Neural cell (in vitro differentiated cells): ENCODE data around the gene APLNR. TPM values are rescaled to one million over a fixed set of nuclear protein-coding genes. Genes with fewer than 3 reads are reported as not detected.

Experiments
- H2AFZ ChIP-seq: fragments of 200-600, 300-800 bp; sonication (generic), shearing (Covaris generic); 2 replicates; pipeline ENCODE4 v1.6.0; 2014; ENCODE audit warnings: low read depth, mild to moderate bottlenecking, antibody characterized with exemption, low read length, moderate library complexity
- H3F3A ChIP-seq: fragments of 200-600 bp; shearing (Covaris generic); 2 replicates; pipeline ENCODE4 v1.6.1; 2016; ENCODE audit warnings: mild to moderate bottlenecking, moderate library complexity, mixed read lengths, antibody characterized with exemption, low read length; ENCODE audit not compliant: insufficient read depth, poor library complexity, severe bottlenecking
- H3K27ac ChIP-seq: fragments of 200-600, 300-800 bp; sonication (generic), shearing (Covaris generic); 2 replicates; pipeline ENCODE4 v1.5.1; 2014; ENCODE audit warnings: mild to moderate bottlenecking, low read length, moderate library complexity
- H3K27me3 ChIP-seq: fragments of 300-800, 200-600 bp; sonication (generic), shearing (Covaris generic); 2 replicates; pipeline ENCODE4 v1.6.0; 2014; ENCODE audit warnings: mild to moderate bottlenecking, low read depth, low read length, moderate library complexity; ENCODE audit not compliant: insufficient read depth
- H3K36me3 ChIP-seq: fragments of 300-800, 200-600 bp; sonication (generic), shearing (Covaris generic); 2 replicates; pipeline ENCODE4 v1.5.1; 2014; ENCODE audit warnings: mild to moderate bottlenecking, antibody characterized with exemption, low read length, moderate library complexity; ENCODE audit not compliant: insufficient read depth
- H3K4me2 ChIP-seq: fragments of 300-800, 200-600 bp; sonication (generic), shearing (Covaris generic); 2 replicates; pipeline ENCODE4 v1.6.0; 2014; ENCODE audit warnings: mild to moderate bottlenecking, low read length
- H3K4me3 ChIP-seq: fragments of 300-800, 200-600 bp; sonication (generic), shearing (Covaris generic); 2 replicates; pipeline ENCODE4 v1.5.1; 2014; ENCODE audit warnings: mild to moderate bottlenecking, low read length, moderate library complexity
- H3K79me2 ChIP-seq: fragments of 200-600 bp; shearing (Covaris generic); replicated peaks from 2 replicates; pipeline ENCODE4 v1.6.0; 2014; ENCODE audit warnings: mild to moderate bottlenecking, low read length, moderate library complexity; ENCODE audit not compliant: insufficient read depth
- H3K9ac ChIP-seq: fragments of 300-800, 200-600 bp; sonication (generic), shearing (Covaris generic); 2 replicates; pipeline ENCODE4 v1.6.1; 2016; ENCODE audit warnings: mild to moderate bottlenecking, low read length, mixed read lengths
- H3K9me2 ChIP-seq: fragments of 200-600 bp; shearing (Covaris generic); 2 replicates; pipeline ENCODE4 v1.6.1; 2016; ENCODE audit warnings: mild to moderate bottlenecking, low read length, mixed read lengths; ENCODE audit not compliant: insufficient read depth
- H3K9me3 ChIP-seq: fragments of 200-600, 300-800 bp; sonication (generic), shearing (Covaris generic); 2 replicates; pipeline ENCODE4 v1.6.1; 2016; ENCODE audit warnings: mild to moderate bottlenecking, mixed run types, low read length, moderate library complexity, mixed read lengths
- H4K20me1 ChIP-seq: fragments of 200-600 bp; shearing (Covaris generic); 2 replicates; pipeline ENCODE4 v1.6.1; 2016; ENCODE audit warnings: mild to moderate bottlenecking, mixed run types; ENCODE audit not compliant: insufficient read depth
- EP300 ChIP-seq: fragments of 450-650 bp; conservative IDR thresholded peaks from 2 replicates; pipeline ENCODE4 v1.6.1; 2014; ENCODE audit warnings: antibody characterized with exemption, mild to moderate bottlenecking, moderate library complexity; ENCODE audit not compliant: poor library complexity, severe bottlenecking
- EZH2 ChIP-seq: fragments of 200-600, 300-800 bp; shearing (Covaris generic), sonication (generic); IDR thresholded peaks from 2 replicates; pipeline ENCODE4 v1.6.1; 2014; ENCODE audit warnings: antibody characterized with exemption, low read length, borderline replicate concordance, mild to moderate bottlenecking; ENCODE audit not compliant: insufficient read depth, poor library complexity, severe bottlenecking
- MXI1 ChIP-seq: fragments of 450-650 bp; conservative IDR thresholded peaks from 2 replicates; pipeline ENCODE4 v1.6.1; 2014; ENCODE audit warnings: antibody characterized with exemption, mild to moderate bottlenecking; ENCODE audit not compliant: poor library complexity, severe bottlenecking
- POLR2AphosphoS5 ChIP-seq: IDR thresholded peaks from 2 replicates; pipeline ENCODE4 v1.6.1; 2012
- RAD21 ChIP-seq: fragments of 450-650 bp; conservative IDR thresholded peaks from 2 replicates; pipeline ENCODE4 v1.6.1; 2014; ENCODE audit warnings: antibody characterized with exemption, mild to moderate bottlenecking, moderate library complexity
- SMC3 ChIP-seq: fragments of 450-650 bp; conservative IDR thresholded peaks from 2 replicates; pipeline ENCODE4 v1.6.1; 2014; ENCODE audit warnings: antibody characterized with exemption, mild to moderate bottlenecking, moderate library complexity; ENCODE audit not compliant: poor library complexity
- TAF1 ChIP-seq: IDR thresholded peaks from 2 replicates; pipeline ENCODE4 v1.6.1; 2012; ENCODE audit warnings: low read depth
- polyA plus RNA-seq: library from polyadenylated mRNA; depleted of rRNA; stranded (reverse); fragments of >200 nt; gene quantifications from 2 replicates; pipeline ENCODE4 v1.2.3, GENCODE V29; 2014
- TF ChIP-seq, protein P1 (sequence below): fragments of 450-650 bp; IDR thresholded peaks from 2 replicates; pipeline ENCODE4 v1.5.1; 2014; ENCODE audit warnings: antibody characterized with exemption, mild to moderate bottlenecking, moderate library complexity; ENCODE audit not compliant: poor library complexity, severe bottlenecking
- TF ChIP-seq, protein P2 (sequence below): IDR thresholded peaks from 2 replicates; pipeline ENCODE4 v1.6.1; 2012; ENCODE audit warnings: borderline replicate concordance

APLNR gene
- polyA plus RNA-seq, 1 donor from 2014 or later: not detected

DNA sequence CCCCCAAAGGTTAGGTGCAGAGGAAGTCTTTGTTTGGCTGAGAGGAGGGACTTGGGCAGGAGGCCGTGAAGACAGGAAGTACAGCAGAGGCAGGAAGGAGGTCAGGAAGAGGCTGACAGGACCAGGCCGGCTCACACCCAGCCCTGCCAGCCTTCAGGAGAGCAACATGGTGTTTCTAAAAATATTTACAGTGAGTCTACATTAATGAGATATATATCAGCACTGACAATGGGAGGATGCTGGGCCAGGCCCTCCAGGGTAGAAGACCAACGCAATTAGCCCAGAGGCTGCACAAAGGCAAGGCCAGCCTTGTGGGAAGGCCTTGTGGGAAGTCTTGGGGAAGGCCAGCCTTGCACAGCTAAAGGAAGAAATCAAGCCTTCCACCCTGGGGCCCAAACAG lies 7.9 kb upstream of the APLNR start:
- TF ChIP-seq, protein P1, sequence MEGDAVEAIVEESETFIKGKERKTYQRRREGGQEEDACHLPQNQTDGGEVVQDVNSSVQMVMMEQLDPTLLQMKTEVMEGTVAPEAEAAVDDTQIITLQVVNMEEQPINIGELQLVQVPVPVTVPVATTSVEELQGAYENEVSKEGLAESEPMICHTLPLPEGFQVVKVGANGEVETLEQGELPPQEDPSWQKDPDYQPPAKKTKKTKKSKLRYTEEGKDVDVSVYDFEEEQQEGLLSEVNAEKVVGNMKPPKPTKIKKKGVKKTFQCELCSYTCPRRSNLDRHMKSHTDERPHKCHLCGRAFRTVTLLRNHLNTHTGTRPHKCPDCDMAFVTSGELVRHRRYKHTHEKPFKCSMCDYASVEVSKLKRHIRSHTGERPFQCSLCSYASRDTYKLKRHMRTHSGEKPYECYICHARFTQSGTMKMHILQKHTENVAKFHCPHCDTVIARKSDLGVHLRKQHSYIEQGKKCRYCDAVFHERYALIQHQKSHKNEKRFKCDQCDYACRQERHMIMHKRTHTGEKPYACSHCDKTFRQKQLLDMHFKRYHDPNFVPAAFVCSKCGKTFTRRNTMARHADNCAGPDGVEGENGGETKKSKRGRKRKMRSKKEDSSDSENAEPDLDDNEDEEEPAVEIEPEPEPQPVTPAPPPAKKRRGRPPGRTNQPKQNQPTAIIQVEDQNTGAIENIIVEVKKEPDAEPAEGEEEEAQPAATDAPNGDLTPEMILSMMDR: no peak
- TF ChIP-seq, protein P2, sequence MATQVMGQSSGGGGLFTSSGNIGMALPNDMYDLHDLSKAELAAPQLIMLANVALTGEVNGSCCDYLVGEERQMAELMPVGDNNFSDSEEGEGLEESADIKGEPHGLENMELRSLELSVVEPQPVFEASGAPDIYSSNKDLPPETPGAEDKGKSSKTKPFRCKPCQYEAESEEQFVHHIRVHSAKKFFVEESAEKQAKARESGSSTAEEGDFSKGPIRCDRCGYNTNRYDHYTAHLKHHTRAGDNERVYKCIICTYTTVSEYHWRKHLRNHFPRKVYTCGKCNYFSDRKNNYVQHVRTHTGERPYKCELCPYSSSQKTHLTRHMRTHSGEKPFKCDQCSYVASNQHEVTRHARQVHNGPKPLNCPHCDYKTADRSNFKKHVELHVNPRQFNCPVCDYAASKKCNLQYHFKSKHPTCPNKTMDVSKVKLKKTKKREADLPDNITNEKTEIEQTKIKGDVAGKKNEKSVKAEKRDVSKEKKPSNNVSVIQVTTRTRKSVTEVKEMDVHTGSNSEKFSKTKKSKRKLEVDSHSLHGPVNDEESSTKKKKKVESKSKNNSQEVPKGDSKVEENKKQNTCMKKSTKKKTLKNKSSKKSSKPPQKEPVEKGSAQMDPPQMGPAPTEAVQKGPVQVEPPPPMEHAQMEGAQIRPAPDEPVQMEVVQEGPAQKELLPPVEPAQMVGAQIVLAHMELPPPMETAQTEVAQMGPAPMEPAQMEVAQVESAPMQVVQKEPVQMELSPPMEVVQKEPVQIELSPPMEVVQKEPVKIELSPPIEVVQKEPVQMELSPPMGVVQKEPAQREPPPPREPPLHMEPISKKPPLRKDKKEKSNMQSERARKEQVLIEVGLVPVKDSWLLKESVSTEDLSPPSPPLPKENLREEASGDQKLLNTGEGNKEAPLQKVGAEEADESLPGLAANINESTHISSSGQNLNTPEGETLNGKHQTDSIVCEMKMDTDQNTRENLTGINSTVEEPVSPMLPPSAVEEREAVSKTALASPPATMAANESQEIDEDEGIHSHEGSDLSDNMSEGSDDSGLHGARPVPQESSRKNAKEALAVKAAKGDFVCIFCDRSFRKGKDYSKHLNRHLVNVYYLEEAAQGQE: no peak
- no peak for TF ChIP-seq EP300
- no peak for TF ChIP-seq TAF1
- no peak for TF ChIP-seq MXI1
- no peak for TF ChIP-seq RAD21
- TF ChIP-seq POLR2AphosphoS5: no peak
- no peak for TF ChIP-seq EZH2
- TF ChIP-seq SMC3: no peak
- Histone ChIP-seq H3K4me3 (no peak overlapping the region), H2AFZ (no peak overlapping the region)

DNA sequence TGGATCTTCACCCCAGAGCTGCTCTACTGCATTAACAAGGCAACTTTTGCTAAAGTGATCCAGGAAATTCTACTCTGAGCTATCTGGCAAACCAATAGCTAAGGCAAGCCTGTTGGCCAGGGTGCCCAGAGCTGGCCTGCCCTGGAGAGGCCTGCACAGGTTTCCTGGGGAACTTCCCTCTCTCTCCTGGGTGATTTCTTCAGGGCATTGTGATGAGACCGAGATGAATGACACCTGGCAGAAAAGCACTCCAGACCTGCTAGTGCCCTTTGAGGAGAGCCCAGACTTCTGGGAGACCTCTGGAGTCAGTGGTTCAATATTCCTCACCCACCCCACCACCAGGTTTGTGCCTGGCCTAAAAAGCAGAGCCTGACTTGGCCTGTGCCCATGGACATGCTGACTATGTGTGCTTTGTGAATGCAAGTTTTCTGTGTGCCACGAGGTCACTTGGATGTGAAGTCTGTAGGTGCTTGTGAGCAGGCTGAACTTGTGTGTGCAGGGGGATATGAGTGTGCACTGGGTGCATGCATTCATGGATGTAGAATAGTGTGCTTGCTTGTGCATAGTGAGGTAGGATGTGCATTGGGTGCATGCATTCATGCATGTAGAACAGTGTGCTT lies 4.4 kb upstream of the APLNR start:
- H3K27me3 ChIP-seq: no peaks in the 10 kb centered on the region
- H3K4me2 ChIP-seq: no peak overlapping the region
- H3F3A ChIP-seq: no peaks in the 10 kb centered on the region
- no peaks in the 10 kb centered on the region for H3K36me3 ChIP-seq
- H3K9me3 ChIP-seq: no peaks in the 10 kb centered on the region
- no peaks in the 10 kb centered on the region for H4K20me1 ChIP-seq
- no peaks in the 10 kb centered on the region for H3K9me2 ChIP-seq
- TF ChIP-seq EZH2: no peak
- TF ChIP-seq POLR2AphosphoS5: no peak
- TF ChIP-seq TAF1: no peak
- TF ChIP-seq, protein P1: no peak
- TF ChIP-seq MXI1: no peak
- TF ChIP-seq RAD21: no peak
- TF ChIP-seq EP300: no peak
- TF ChIP-seq, protein P2: no peak
- TF ChIP-seq SMC3: no peak
- no peaks in the 10 kb centered on the region for H3K79me2 ChIP-seq
- no peak overlapping the region for H3K4me3 ChIP-seq
- no peak overlapping the region for H3K27ac ChIP-seq
- H2AFZ ChIP-seq: no peak overlapping the region
- H3K9ac ChIP-seq: no peak overlapping the region

More for the DNA sequence above, 7.9 kb upstream of the APLNR start:
- Histone ChIP-seq H3F3A (no peaks in the 10 kb centered on the region), H3K9ac (no peak overlapping the region), H3K9me3 (no peaks in the 10 kb centered on the region), H3K79me2 (no peaks in the 10 kb centered on the region), H4K20me1 (no peaks in the 10 kb centered on the region), H3K9me2 (no peaks in the 10 kb centered on the region), H3K4me2 (no peak overlapping the region), H3K27ac (no peak overlapping the region), H3K36me3 (no peaks in the 10 kb centered on the region), H3K27me3 (no peaks in the 10 kb centered on the region)
